GM19351 (cell line): ENCODE data around the gene C11orf58.

Experiments
- ATAC-seq: cut with Tn5 transposase; IDR thresholded peaks from one replicate; pipeline ENCODE4 v1.9.1; 2021; ENCODE audit warnings: mild to moderate bottlenecking, moderate library complexity; ENCODE audit not compliant: unreplicated experiment

The C11orf58 gene

DNA sequence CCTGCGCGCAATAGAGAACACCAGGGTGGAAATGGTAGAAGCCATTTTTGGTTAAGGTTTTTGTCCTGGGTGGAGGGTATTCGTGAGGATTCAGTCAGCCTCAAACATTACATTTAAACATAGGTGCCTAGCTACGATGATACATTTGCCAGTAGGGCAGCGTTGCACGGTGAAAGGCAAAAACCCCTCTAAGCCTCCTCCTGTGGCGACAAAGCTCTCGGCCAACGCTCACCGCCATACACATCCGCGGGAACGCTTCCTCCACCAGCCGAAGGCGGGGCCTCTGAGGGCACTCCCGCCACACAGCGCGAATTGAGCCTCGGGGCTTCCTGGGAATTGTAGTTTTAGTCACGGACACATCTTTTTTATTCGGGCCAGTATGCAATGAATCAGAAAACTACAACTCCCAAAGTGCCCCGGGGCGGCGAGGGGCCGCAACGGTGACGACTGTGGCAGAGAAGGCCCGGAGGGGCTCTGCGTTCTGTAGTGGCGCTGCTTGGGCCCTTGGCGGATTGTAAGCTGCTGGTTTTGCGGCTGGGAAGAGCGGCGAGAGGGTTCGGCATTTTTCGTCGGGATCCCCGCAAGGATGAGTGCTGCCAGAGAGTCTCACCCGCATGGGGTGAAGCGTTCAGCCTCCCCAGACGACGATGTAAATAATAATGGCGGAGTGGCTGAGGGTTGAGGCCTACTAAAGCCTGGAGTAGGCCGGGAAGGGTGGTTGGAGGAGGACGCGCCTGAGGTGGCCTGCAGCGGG, at the start of gene C11orf58:
Gene C11orf58, plus strand, starts transcription at position 455 of the 754 bp plus-strand sequence. Its CDS starts 132 bp downstream, at position 587.
- ATAC-seq: peak; percentile 92

DNA sequence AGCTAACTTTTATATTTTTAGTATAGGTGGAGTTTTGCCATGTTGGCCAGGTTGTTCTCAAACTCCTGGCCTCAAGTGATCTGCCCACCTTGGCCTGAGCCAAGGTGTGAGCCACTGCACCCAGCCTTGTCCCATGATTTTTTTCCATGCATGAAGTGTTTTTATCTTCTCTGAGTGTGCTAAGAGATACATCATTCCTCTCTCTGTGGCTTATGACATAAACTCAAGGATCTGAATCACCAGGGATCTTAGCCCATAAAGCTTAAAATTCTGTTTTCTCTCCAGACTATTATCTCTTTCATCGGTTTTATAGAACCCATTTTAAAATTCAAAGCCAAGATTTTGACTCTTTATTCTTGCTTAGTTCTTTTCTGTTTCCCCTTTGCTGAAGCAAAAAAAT, 48.4 kb upstream of the C11orf58 start:
- no peak for ATAC-seq

GRCh38 chr11:16703795-16704194, 34.7 kb upstream of the C11orf58 start:
- no peak for ATAC-seq

DNA sequence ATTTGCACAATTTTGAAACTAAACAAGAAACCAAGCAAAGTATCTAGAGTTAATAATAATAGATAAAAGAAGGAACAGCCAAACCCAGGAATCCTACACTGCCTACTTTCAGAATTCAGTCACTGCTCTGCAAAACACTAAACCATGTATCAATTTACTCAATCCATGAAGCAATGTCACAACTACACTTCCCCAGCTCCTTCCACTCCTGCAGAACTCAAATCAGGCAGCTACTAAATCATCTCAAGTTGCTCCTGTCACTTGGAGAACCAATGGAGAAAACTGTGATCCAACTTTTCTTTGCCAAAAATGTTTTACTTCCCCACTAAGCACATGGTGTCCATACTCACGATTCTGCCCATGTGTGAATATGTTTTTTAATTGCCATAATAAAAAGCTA, 24.9 kb upstream of the C11orf58 start:
- no peak for ATAC-seq

DNA sequence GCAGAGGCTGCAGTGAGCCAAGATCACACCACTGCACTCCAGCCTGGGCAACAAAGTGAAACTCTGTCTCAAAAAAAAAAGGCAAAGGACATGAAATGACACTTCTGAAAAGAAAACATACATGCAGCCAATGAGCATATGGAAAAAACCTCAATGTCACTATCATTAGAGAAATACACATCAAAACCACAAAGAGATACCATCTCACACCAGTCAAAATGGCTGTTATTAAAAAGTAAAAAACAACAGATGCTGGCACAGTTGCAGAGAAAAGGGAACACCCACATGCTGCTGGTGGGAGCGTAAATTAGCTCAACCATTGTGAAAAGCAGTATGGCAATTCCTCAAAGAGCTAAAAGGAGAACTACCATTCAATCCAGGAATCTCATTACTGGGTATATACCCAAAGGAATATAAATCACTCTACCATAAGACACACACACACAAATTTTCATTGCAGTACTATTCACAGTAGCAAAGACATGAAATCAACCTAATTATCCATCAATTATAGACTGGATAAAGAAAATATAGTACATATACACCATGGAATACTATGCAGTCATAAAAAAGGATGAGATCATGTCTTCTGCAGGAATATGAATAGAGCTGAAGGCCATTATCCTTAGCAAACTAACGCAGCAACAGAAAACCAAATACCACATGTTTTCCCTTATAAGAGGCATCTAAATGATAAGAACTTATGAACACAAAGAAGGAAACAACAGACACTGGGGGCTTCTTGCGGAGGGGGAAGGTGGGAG, 15.7 kb upstream of the C11orf58 start:
- no peak for ATAC-seq

- ATAC-seq: no peak
Observed at GRCh38 chr11:16727806-16728205, 10.6 kb upstream of the C11orf58 start.

DNA sequence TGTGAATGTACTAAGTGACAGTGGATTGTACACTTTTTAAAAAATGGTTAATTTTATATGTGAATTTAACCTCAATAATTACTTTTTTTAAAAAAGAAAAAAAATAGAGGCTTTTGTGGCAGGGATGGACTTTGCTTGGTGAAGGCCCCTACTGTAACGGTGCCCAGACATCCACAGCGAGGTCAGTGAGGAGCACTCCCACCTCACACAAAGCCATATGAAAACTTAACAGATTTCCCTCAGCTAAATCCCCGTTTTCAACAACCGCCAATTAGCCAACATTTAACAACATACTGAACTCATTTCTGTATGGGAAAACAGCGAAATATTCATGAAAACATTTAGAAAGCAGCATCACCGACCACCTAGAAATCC, 642 bp upstream of the C11orf58 start:
- ATAC-seq: peak; percentile 17

- peak; percentile 1 for ATAC-seq
Observed at GRCh38 chr11:16738947-16739815, 734 bp downstream of the C11orf58 start.

DNA sequence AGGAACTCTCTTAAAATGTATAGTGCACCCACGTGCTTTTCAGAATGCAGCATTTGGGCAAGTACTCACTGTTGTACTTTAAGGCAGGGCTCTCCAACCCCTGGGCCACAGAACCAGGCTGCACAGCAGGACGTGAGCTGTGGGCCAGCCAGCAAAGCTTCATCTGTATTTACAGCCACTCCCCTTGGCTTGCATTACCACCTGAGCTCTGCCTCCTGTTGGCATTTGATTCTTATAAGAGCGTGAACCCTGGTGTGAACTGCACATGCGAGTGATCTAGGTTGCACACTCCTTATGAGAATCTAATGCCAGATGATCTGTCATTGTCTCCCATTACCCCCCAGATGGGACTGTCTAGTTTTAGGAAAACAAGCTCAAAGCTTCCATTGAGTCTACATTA, 3.0 kb downstream of the C11orf58 start:
- no peak for ATAC-seq

- no peak for ATAC-seq
Observed at GRCh38 chr11:16743478-16743877, 5.0 kb downstream of the C11orf58 start.

DNA sequence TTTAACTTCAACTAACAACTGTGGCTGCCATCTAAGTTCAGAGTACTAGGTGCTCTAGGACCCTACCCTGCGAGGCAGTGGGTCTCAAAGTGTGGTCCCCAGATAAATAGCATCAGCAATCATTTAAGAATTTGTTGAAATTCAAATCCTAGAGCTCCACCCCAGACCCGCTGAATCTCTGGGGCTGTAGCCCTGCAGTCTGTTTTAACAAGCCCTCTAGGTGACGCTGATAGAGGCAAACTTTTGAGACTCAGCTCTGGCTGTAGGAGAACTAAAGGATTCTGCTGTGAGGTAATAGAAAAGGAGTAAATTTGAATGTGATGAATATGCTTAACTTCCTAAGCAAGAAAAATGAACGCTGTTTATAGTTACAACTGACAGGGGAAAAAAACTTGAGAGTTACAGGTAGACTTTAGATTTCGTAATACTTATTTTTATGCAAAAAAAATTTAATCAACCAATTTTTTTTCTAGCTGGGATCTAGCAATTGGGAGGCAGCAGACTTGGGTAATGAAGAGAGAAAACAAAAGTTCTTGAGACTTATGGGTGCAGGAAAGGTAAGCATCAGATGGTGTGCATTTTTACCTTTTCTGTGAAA, 5.8 kb downstream of the C11orf58 start:
- ATAC-seq: no peak

DNA sequence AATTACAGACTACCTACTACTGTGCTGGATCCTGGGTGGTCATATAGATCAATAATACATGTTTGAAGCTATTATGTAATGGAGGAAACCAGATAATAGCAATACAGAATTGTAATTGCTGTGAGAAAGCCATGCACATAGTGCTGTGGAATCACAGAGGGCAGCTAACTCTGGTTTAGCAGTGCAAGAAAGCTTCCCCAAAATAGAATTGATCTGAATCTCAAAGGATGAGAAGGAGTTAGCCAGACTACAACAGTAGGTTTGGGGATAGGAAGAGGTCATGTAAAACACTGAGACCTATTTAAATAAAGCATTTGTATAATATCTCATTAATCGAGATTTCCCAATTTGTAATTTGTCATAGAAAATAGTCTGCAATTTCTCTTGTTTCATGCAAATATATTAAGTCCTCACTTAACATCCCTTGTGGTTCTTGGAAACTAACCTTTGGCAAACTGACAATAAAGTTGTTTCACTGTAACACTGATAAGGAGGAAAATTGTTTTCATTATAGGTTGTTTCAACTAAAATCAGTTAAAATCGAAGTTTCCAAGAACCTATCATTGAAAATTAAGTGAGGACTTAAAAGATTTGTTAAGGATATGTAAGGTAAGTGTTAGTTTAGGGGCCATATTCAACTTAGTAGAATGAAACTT, 7.6 kb downstream of the C11orf58 start:
- no peak for ATAC-seq

GRCh38 chr11:16749092-16749491, 10.6 kb downstream of the C11orf58 start:
- no peak for ATAC-seq

- ATAC-seq: peak; percentile 45
Observed at GRCh38 chr11:16749666-16750065, 11.2 kb downstream of the C11orf58 start.

DNA sequence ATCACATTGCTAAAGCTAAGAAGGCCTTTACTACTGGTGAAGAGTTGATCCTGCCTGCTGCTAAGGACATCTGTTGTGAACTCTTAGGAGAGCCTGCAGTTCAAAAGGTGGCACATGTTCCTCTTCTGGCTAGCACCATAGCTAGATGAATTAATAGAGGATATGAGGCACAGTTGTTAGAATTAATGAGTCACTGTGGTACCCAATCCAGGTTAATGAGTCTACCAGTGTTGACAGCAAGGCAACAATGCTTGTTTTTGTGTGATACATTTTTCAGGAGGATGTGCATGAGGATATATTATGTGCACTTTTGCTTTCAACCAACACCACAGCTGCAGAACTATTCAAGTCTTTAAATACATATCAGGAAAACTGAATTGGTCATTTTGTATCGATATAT, 12.0 kb downstream of the C11orf58 start:
- no peak for ATAC-seq

GRCh38 chr11:16758382-16759024, 20.1 kb downstream of the C11orf58 start:
- no peak for ATAC-seq

DNA sequence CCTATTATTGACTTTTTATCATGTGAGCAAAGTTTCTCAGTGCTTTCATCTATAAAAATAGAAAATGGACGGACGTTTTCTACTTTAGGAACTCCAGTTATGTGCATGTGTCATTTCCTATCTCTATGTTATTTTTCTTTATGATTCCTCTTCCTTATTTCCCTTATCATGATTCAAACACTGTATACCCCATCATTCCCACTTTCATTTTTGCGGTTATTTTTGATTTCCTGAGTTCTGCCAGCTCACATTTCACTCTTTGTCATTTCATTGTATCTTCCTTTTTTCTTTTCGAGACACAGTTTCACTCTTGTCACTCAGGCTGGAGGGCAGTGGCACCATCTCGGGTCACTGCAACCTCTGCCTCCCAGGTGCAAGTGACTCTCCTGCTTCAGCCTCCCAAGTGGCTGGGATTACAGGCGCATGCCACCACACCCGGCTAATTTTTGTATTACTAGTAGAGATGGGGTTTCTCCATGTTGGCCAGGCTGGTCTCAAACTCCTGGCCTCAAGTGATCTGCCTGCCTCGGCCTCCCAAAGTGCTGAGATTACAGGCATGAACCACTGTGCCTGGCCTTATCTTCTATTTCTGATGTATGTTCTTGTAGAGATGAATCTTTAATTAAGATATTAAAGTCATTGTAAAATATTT, 21.5 kb downstream of the C11orf58 start:
- ATAC-seq: no peak

GRCh38 chr11:16763746-16764145, 25.3 kb downstream of the C11orf58 start:
- no peak for ATAC-seq

- no peak for ATAC-seq
Observed at GRCh38 chr11:16764888-16765287, 26.4 kb downstream of the C11orf58 start.
